MCF 10A (cell line): ENCODE results near the gene MEX3B. TPM values are rescaled to one million over a fixed set of nuclear protein-coding genes. Genes with fewer than 3 reads are reported as not detected.

ENCODE experiments used
- Bru-seq: library from RNA; stranded (reverse); fragments of 400-500 nt; gene quantifications from one replicate; lab custom pipeline; 2021; lab: Mats Ljungman, UMichigan
- BruChase-seq, 2 experiments: library from RNA; stranded (reverse); fragments of 400-500 nt; gene quantifications; one replicate each; lab custom pipeline; 2021; lab: Mats Ljungman, UMichigan
- BruUV-seq: library from RNA; stranded (reverse); fragments of 400-500 nt; replicated peaks from 2 replicates; lab custom pipeline; 2021; lab: Mats Ljungman, UMichigan
- CTCF ChIA-PET: fragments of 300-600 bp; sonication (Branson Sonifier 250); formaldehyde crosslinking; extraction: SDS; loops from one replicate; lab custom pipeline; 2021; ENCODE audit warnings: antibody characterized with exemption, inconsistent platforms; lab: Yijun Ruan, JAX
- POLR2A ChIA-PET: fragments of 300-600, 350-650 bp; sonication (Branson Sonifier 250); formaldehyde crosslinking; extraction: SDS; loops from one replicate; lab custom pipeline; 2020; ENCODE audit warnings: antibody characterized with exemption, inconsistent platforms; lab: Yijun Ruan, JAX
- DNase-seq: peaks from one replicate; pipeline ENCODE4 v3.0.0-alpha.2; 2018; ENCODE audit not compliant: unreplicated experiment
- H3K27ac Mint-ChIP-seq: one replicate; pipeline ENCODE4 v1.8.0; 2022; ENCODE audit warnings: mild to moderate bottlenecking, low read depth, mixed read lengths; ENCODE audit not compliant: unreplicated experiment
- H3K27me3 Mint-ChIP-seq: one replicate; pipeline ENCODE4 v1.8.0; 2022; ENCODE audit warnings: mixed read lengths; ENCODE audit not compliant: insufficient read depth, unreplicated experiment
- H3K36me3 Mint-ChIP-seq: one replicate; pipeline ENCODE4 v1.8.0; 2022; ENCODE audit warnings: mild to moderate bottlenecking, moderate library complexity, mixed read lengths; ENCODE audit not compliant: insufficient read depth, unreplicated experiment
- H3K4me1 Mint-ChIP-seq: one replicate; pipeline ENCODE4 v1.8.0; 2022; ENCODE audit warnings: mixed read lengths; ENCODE audit not compliant: insufficient read depth, unreplicated experiment
- H3K4me3 Mint-ChIP-seq: one replicate; pipeline ENCODE4 v1.8.0; 2022; ENCODE audit warnings: mild to moderate bottlenecking, moderate library complexity, mixed read lengths; ENCODE audit not compliant: unreplicated experiment
- H3K9me3 Mint-ChIP-seq: one replicate; pipeline ENCODE4 v1.8.0; 2022; ENCODE audit warnings: mixed read lengths; ENCODE audit not compliant: unreplicated experiment
- intact Hi-C: fragments of 100-400 bp; cut with micrococcal nuclease; formaldehyde crosslinking; loops from 2 replicates; pipeline ENCODE4 v1.14.1; 2022
- long read RNA-seq: library from polyadenylated mRNA; stranded (forward); transcript quantifications from one replicate; pipeline ENCODE4 v2.0.0, GENCODE V29; 2022
- total RNA-seq: library from RNA; stranded (reverse); gene quantifications from 2 replicates; pipeline ENCODE4 v1.2.3, GENCODE V29; 2022
- TF ChIP-seq, protein P1 (sequence below): fragments of 200-600 bp; IDR thresholded peaks from one replicate; pipeline ENCODE4 v1.8.0; 2022; ENCODE audit warnings: antibody characterized with exemption, mild to moderate bottlenecking; ENCODE audit not compliant: unreplicated experiment

Gene MEX3B
- 4.6 and 5.3 TPM in 2 replicates for total RNA-seq
- Bru-seq, nascent RNA: percentile 55 among the genes with signal in this experiment
- percentile 50 among the genes with signal in this experiment for BruChase-seq, experiment 1, labeled RNA remaining after a 6-hour chase
- BruChase-seq, experiment 2, labeled RNA remaining after a 2-hour chase: percentile 76 among the genes with signal in this experiment
- long read RNA-seq, full-length matches to known transcripts: 4 of 4 reads
- long read RNA-seq, partial matches to known transcripts: 0 of 4 reads
- long read RNA-seq, other reads (novel, unspliced or antisense): 0 of 4 reads

DNA sequence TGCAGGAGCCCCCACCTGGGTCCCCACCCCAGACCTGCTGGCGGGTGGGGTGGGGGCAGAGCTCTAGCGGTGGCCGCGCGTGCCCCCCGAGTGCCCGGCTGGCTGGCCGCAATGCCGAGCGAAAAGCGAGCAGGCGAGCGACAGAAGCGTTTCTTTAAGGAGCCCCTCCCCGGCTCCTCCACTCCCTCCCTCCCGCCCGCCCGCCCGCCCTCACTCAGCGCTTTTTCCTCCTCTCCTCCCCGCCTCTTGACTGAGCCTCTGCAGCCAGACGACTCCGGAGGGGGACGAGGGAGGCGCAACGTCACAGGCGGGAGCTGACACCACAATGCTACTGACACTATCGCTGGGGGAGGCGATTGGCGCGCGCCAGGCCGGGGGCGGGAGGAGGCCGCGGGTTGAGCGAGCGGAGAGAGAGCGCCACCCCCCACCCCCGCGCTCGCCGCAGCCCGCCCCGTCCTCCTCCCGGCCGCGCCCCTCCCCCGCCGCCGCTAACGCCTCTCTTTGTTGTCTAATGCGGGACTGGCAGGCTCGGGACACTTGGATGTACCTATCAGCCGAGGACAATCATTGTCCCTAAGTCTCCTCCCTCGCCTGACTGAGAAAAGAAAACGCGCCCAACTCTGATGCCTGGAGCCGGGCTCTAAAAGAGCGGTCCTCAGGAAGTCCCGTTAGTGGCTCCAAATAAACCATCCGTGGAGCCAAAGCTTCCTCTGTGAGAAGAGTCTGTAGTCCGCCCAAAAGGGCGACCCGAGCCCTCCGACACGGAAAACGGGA lies at the start of gene MEX3B:
Gene MEX3B, minus strand, starts transcription at position 127 of the 774 bp plus-strand sequence. CDS start 313 bp downstream, outside the sequence.
- no TSS peak for BruUV-seq
- Mint-ChIP-seq H3K9me3 (no peaks in the 10 kb centered on the region), H3K36me3 (no peaks in the 10 kb centered on the region), H3K4me1 (no peaks in the 10 kb centered on the region), H3K27ac (no peak within 1 kb of the TSS), H3K27me3 (peaks cover 18% of the 10 kb centered on the region), H3K4me3 (peak within 1 kb of the TSS; percentile 91)
- TF ChIP-seq, protein P1, sequence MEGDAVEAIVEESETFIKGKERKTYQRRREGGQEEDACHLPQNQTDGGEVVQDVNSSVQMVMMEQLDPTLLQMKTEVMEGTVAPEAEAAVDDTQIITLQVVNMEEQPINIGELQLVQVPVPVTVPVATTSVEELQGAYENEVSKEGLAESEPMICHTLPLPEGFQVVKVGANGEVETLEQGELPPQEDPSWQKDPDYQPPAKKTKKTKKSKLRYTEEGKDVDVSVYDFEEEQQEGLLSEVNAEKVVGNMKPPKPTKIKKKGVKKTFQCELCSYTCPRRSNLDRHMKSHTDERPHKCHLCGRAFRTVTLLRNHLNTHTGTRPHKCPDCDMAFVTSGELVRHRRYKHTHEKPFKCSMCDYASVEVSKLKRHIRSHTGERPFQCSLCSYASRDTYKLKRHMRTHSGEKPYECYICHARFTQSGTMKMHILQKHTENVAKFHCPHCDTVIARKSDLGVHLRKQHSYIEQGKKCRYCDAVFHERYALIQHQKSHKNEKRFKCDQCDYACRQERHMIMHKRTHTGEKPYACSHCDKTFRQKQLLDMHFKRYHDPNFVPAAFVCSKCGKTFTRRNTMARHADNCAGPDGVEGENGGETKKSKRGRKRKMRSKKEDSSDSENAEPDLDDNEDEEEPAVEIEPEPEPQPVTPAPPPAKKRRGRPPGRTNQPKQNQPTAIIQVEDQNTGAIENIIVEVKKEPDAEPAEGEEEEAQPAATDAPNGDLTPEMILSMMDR: no peak
- POLR2A ChIA-PET: interaction anchor here (0.7 to 1.5 kb wide), 14 partner anchors 12 to 1647 kb away, joined by 3 to 5 read pairs (median 4); no protein-coding TSS in a partner anchor
- CTCF ChIA-PET: interaction anchor here (0.8 to 1.3 kb wide), 3 partner anchors 94 to 635 kb away, joined by 3 to 4 read pairs (median 3); no protein-coding TSS in a partner anchor
- intact Hi-C loops: loop anchor here (1.0 to 5.0 kb wide), 4 partner anchors 47 to 566 kb away; no protein-coding TSS in a partner anchor
- peak; percentile 93 for DNase-seq

DNA sequence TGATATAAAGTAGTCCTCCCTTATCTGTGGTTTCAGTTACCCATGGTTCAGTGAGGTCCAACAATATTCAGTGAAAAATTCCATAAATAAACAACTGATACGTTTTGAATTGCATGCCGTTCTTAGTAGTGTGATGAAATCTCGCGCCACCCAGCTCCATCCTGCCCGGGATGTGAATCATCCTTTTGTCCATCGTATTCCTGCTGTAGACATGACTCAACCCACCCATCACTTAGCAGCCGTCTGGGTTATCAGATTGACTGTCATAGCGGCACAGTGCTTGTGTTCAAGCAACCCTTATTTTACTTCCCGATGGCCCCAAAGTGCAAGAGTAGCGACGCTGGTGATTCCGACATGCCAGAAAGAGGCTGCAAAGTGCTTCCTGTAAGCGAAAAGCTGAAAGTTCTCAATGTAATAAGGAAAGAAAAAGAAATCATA lies 48.0 kb upstream of the MEX3B start:
- peak overlapping the region; percentile 76 for H3K27ac Mint-ChIP-seq
- intact Hi-C loops: loop anchor here (1.0 kb wide), 1 partner anchor 47 kb away; the partner anchor contains the start of gene MEX3B
- H3K4me1 Mint-ChIP-seq: peaks cover 8% of the 10 kb centered on the region
- H3K9me3 Mint-ChIP-seq: no peaks in the 10 kb centered on the region
- TF ChIP-seq, protein P1: no peak
- H3K4me3 Mint-ChIP-seq: peak overlapping the region; percentile 3
- H3K27me3 Mint-ChIP-seq: no peaks in the 10 kb centered on the region
- no TSS peak for BruUV-seq
- no peaks in the 10 kb centered on the region for H3K36me3 Mint-ChIP-seq
- peak; percentile 90 for DNase-seq
- POLR2A ChIA-PET: interaction anchor here (0.8 kb wide), 1 partner anchor 48 kb away, joined by 4 read pairs; the partner anchor contains the start of gene MEX3B
- CTCF ChIA-PET: interaction anchor here (0.7 to 2.9 kb wide), 3 partner anchors 14 to 827 kb away, joined by 3 to 9 read pairs (median 4); no protein-coding TSS in a partner anchor

DNA sequence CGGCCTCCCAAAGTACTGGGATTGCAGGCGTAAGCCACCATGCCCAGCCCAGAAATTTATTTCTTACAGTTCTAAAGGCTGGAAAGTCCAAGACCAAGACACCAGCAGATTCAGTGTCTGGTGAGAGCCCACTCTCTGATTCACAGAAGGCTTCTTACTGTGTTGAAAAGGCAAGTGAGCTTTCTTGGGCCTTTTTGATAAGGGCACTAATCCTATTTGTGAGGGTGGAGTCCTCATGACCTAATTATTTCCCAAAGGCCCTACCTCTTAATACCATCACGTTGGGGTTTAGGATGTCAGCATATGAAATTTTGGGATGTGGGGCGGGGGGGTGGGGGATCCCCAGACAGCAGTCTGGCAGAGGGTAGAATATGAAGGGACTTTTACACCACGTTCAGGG lies 47.5 kb upstream of the MEX3B start:
- H3K27ac Mint-ChIP-seq: peak overlapping the region; percentile 76
- no TSS peak for BruUV-seq

More for the DNA sequence above, 47.5 kb upstream of the MEX3B start:
- intact Hi-C loops: loop anchor here (1.0 kb wide), 1 partner anchor 47 kb away; the partner anchor contains the start of gene MEX3B
- TF ChIP-seq, protein P1: no peak
- ChIA-PET POLR2A (interaction anchor here (0.8 kb wide), 1 partner anchor 47 kb away, joined by 4 read pairs; the partner anchor contains the start of gene MEX3B), CTCF (interaction anchor here (0.7 to 2.9 kb wide), 3 partner anchors 15 to 826 kb away, joined by 3 to 9 read pairs (median 4); no protein-coding TSS in a partner anchor)
- no peak for DNase-seq
- Mint-ChIP-seq H3K9me3 (no peaks in the 10 kb centered on the region), H3K36me3 (no peaks in the 10 kb centered on the region), H3K4me1 (peaks cover 8% of the 10 kb centered on the region), H3K27me3 (no peaks in the 10 kb centered on the region), H3K4me3 (no peak overlapping the region)
